Suprapubic skin (tissue), 4 donors: ENCODE measurements around the gene ZNF181.

Source experiments
- CTCF ChIP-seq, 2 donors: fragments of 200-600 bp in 1 of 2; fragments of 450-650 bp in 1 of 2; sonication (generic) in 1 of 2; IDR thresholded peaks; one replicate each; pipeline ENCODE4 v1.5.1; 2016 to 2019; ENCODE audit warnings: antibody characterized with exemption in 2 of 2, mild to moderate bottlenecking in 1 of 2, moderate library complexity in 1 of 2
- POLR2A ChIP-seq, 2 donors: fragments of 450-650 bp; IDR thresholded peaks; one replicate each; pipeline ENCODE4 v1.6.1; 2017; ENCODE audit warnings: antibody characterized with exemption in 2 of 2, mild to moderate bottlenecking in 2 of 2, moderate library complexity in 2 of 2
- POLR2AphosphoS5 ChIP-seq, 3 donors: sonication (generic); formaldehyde crosslinking; IDR thresholded peaks; one replicate each; pipeline ENCODE4 v1.6.1; 2017; ENCODE audit warnings: antibody characterized with exemption in 3 of 3

- TF ChIP-seq CTCF (IDR thresholded peaks at IDR 0.05): no peak
- TF ChIP-seq POLR2A (IDR thresholded peaks at IDR 0.05): no peak
- peak in 2 of 3 donors; percentile 24 to 90 for TF ChIP-seq POLR2AphosphoS5 (IDR thresholded peaks at IDR 0.05)
Observed at GRCh38 chr19:34772697-34773554, 38.9 kb downstream of the ZNF181 start, which contains the start of gene ZNF599.
